GM19395 (cell line): ENCODE measurements around the gene AGMO.

Experiments used
- ATAC-seq: cut with Tn5 transposase; IDR thresholded peaks from one replicate; pipeline ENCODE4 v1.9.1; 2021; ENCODE audit warnings: mild to moderate bottlenecking, moderate library complexity; ENCODE audit not compliant: unreplicated experiment

The AGMO gene

GRCh38 chr7:15462721-15463389 is 99.0 kb downstream of the AGMO start:
- ATAC-seq: no peak

GRCh38 chr7:15461576-15461975 is 100.2 kb downstream of the AGMO start:
- ATAC-seq: no peak

DNA sequence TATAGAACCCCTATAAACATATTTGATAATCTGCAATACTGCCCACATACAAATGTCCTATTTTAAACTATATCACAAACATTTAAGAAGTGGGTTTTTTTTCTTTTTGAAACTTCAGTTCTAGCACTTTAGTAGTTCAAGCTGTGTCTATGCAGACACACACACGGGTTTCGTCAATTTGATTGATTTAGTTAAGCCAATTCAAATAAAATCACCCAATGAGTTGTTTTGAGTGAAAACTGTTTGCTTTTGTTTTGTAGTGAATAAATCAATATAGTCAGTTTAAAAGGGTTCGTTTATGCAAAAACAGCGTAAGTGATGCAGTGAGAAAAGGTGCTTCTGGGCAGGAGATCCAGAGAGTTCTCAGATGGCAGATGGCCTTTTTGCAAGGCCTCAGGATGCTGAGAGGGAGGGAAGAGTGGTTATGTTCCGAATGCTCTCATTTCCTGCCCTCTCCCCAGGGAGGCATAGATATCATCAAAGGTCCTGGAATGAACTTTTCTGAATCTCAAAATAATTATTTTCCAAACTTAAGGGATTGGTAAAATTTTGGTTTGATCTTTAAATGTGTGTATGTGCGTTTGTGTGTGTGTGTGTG is 102.7 kb downstream of the AGMO start:
- ATAC-seq: no peak

- no peak for ATAC-seq
Measured at GRCh38 chr7:15457990-15458955, 103.5 kb downstream of the AGMO start.

GRCh38 chr7:15452670-15453069 is 109.1 kb downstream of the AGMO start:
- ATAC-seq: no peak

DNA sequence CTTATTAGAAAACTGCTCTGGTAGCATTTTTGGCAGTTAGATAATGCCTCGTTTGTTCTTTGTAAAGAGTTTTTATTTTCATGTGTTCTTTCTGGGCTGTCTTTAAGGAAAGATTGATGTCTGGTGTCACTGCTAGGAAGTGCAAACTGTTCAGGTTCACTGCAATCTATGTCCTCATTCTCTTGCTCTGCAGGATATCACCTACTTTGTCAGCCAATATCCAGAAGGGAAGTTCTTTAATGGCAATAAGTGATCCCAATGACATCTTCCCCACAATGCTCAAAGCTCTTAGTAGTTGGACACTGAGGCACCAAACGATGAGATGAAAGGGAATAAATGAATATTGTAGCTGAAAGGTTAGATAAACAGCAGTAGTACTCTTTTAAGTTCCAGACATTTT is 115.1 kb downstream of the AGMO start:
- ATAC-seq: no peak

DNA sequence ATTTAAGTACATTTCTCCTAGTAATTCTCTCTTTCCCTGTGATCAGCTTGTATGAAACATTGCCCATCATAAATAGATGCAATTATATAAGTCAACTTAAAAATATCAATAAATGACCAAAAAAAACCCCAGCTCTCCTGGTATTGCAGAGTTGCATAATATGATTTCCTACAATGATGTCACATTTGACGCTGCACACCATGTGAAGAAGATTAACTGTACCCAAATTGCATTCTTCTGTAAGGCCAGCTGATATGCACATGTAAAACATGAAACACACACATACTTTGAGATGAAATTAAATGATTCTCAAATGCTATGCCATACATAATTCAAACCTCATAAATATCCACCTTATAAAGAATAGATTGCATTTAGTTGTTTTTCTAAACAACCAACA is 115.5 kb downstream of the AGMO start:
- no peak for ATAC-seq

- no peak for ATAC-seq
Measured at GRCh38 chr7:15441915-15442314, 119.9 kb downstream of the AGMO start.

- no peak for ATAC-seq
Measured at GRCh38 chr7:15440482-15440881, 121.3 kb downstream of the AGMO start.

GRCh38 chr7:15439853-15440252 is 122.0 kb downstream of the AGMO start:
- no peak for ATAC-seq

- no peak for ATAC-seq
Measured at GRCh38 chr7:15433151-15433550, 128.7 kb downstream of the AGMO start.

- ATAC-seq: no peak
Measured at GRCh38 chr7:15430911-15431310, 130.9 kb downstream of the AGMO start.

DNA sequence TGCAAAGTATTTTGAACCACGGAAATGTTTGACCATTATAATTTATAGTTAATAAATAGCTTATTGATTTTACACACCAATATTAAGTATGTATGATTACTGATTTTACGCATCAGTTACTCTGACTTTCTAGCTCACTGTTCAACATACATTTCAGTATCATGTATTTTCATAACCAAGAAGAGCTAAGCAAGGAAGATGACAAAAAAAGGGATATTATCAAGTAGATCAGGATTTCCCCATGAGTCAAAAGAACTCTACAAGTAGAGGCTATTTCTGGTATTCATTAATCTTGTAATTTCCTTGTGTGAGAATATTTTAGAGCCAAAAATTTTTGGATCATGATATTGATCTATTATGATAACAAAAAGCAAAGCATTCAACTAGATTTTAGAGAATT is 131.6 kb downstream of the AGMO start:
- ATAC-seq: no peak

GRCh38 chr7:15424468-15424867 is 137.3 kb downstream of the AGMO start:
- no peak for ATAC-seq

DNA sequence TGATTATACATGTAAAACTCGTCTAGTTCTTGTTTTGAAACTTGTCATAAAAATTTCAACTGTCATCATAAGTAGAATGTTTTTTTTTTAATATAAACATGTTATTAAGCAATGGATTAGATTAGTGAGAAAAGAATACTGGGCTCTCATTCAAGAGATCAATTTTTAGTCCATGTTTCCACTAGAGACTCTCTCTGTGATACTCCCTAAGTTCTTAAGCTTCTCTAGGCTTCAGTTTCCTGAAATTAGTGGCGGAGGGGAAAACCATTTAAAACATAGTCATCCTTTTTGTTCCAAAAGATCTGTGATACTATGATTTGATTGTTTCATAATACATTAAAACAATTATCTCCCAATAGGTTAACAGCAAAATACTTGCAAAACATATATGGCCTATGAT is 142.2 kb downstream of the AGMO start:
- no peak for ATAC-seq

GRCh38 chr7:15418264-15418663 is 143.6 kb downstream of the AGMO start:
- no peak for ATAC-seq

DNA sequence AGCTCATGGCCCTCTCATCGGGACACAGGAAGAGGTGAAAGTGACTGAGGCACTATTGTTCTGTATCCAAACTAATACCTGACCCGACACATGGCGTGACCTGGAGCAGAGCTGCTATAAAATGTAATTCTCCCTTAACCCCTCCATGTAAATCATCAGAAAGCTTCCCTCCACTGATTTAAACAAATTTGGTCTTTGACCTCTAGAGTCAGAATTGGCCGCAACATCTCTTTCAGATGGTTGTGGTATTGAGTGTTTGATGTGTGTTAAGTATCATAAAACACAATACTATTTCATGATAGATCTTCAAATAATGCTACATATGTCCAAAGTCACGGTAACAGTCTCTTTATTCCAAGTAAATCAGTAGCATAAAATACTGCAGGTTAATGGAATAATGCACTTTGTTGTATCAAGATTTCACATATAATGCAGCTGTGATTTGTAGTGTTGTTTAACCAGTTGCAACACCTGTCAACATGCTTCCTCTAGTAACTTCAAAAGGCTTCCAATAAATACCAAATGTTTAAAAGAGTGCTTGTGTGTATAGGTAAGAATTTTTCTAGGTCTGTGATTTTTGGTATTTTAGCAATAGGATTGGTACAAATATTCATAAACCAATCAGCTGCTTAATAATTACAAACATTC is 144.3 kb downstream of the AGMO start:
- no peak for ATAC-seq

DNA sequence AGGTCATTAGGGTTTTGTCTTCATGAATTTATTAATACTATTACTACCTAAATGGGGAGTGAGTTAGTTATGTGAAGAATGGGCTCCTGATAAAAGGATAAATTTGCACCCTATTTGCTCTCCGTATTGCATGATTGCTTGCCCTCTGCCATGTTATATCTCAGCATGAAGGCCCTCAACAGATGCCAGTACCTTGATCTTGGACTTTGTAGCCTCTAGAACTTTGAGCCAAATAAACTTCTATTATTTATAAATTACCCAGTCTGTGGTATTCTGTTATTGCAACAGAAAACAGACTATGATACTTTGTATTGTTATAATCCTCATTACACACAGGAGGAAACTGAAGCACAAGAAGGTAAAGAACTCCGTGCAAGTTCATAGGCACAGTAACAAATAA is 150.8 kb downstream of the AGMO start:
- no peak for ATAC-seq

GRCh38 chr7:15407910-15408309 is 153.9 kb downstream of the AGMO start:
- no peak for ATAC-seq

DNA sequence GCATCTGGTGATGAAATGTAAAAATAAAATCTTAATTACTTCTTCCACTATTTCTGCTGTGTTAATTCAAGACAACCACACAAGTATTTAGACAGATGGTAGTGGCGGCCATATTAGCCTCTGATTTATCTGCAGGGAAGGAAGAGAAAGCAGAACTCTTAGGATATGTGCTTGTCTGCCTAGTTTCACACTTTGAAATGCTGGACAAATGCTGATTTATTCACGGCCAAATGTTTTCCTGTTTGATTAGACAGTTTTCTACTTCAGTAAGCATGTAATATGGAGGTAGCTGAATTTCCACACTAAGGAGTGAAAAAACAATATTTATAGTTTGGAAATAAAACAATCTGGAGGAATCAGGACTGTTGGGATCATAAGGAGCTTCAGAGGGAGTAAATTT is 158.1 kb downstream of the AGMO start:
- ATAC-seq: no peak

DNA sequence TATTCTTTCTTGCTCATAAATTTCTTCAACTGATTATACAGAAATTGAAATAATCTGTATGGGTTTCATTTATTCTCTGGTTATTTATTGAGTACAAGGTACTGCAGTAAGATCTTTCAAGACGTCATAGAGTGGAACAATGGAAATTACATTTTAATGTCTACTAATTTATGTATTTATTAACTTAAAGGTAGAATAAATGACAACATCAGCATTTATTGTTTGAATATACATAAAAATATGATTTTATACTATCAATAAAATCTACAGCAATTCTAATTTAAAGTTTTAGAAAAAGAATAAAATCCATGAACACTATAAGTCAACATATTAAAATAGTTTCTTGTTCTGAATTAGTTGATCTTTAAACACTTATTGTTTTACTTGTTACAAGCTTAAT is 158.5 kb downstream of the AGMO start:
- no peak for ATAC-seq
